GM21576 (cell line): ENCODE data around the gene SPATA31A3.
"Not testable (repeated sequence)": the region's sequence is repeated elsewhere in the genome, so short reads cannot be mapped to it uniquely, and the experiment has no call there.

Experiments
- ATAC-seq: cut with Tn5 transposase; IDR thresholded peaks from one replicate; pipeline ENCODE4 v1.9.1; 2021; ENCODE audit warnings: mild to moderate bottlenecking, moderate library complexity; ENCODE audit not compliant: unreplicated experiment

Gene SPATA31A3

GRCh38 chr9:66992450-66992849 lies at the start of gene SPATA31A3:
Gene SPATA31A3 (minus strand): TSS chr9:66992550. CDS start chr9:66992521, 29 bp downstream.
- ATAC-seq: not testable (repeated sequence)

GRCh38 chr9:66952576-66952975 lies 39.8 kb downstream of the SPATA31A3 start:
- ATAC-seq: not testable (repeated sequence)

DNA sequence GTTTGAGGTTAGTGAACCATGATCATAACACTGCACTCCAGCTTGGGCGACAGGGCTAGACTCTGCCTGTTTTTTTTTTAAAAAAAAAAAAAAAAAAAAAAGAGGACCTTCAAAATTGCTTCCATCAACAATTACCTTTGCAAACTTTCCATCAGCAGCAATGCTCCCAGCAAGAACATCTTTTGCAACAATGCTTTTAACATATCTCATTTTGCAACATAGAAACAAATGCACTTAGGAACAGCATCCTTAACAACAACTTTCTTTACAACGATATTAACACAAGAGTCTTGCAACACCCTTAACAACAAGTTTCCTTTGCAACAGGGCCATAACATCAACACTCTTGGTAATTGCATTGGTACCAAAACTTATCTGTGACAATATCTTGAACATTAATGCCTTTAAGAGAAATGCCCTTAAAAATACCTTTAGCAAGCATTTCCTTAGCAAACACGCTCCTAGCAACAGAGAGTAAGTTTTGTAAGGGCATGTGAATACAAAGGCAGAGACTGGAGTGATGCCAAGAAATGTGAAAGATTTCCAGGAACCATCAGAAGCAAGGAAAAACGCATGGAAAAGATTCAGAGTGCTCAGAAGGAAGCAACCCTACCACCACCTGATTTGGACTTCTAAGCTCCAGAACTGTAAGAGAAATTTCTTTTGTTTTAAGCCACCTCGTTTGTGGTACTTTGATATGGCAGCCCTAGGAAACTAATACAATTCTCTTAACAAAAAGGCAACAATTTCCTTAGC lies 49.8 kb downstream of the SPATA31A3 start:
- not testable (repeated sequence) for ATAC-seq

DNA sequence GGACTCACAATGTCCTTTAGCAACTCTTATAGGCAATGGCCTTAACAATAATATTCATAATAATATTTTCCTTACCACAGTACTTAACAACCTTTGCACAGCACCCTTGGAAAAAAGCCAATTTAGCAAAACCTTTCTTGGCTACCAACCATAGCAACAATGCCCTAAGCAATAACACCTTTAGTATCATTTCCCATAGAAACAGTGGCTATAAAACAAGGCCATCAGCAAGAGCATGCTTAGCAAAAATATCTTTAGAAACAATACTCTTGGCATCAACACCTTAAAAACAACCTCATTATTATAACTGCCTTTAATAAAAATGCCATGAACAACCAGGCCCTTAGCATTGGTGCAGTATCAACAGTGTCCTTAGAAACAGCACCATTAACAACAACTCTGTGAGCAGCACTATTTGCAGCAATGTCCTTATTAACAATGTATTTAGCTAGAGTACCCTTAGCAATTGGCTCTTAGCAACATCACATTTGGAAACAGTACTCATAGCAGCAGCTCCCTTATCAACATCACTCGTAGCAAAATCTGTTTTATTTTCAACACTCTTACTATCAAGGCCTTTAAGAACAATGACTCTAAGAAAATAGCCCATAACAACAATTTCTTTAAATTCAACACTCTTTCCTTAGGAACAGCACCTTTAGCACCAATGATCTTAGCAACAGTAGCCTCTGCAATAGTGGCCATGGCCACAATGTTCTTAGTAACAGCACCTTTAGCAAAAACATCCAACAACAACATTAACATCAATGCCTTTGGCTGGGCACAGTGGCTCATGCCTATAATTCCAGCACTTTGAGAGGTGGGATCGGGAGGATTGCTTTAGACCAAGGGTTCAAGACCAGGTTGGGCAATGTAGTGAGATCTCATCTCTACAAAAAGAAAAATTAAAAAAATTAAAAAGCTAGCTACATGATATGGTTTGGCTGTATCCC lies 52.2 kb downstream of the SPATA31A3 start:
- not testable (repeated sequence) for ATAC-seq

DNA sequence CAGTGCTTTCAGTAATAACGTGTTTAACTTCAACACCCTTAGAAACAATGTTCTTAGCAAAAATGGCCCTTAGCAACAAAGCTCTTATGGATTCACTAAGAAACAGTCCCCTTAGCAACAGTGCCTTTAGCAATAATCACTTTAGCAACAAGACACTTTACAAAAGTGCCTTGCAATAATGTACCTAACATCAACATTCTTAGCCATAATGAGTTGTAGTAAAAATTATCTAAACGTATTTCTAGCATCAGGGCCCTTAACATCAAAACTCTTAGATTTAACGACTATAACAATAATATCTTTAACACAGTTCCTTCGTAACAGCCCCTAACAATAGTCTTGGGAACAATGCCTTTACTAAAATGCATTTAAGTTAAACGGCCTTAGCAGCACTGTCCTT lies 54.0 kb downstream of the SPATA31A3 start:
- ATAC-seq: not testable (repeated sequence)

DNA sequence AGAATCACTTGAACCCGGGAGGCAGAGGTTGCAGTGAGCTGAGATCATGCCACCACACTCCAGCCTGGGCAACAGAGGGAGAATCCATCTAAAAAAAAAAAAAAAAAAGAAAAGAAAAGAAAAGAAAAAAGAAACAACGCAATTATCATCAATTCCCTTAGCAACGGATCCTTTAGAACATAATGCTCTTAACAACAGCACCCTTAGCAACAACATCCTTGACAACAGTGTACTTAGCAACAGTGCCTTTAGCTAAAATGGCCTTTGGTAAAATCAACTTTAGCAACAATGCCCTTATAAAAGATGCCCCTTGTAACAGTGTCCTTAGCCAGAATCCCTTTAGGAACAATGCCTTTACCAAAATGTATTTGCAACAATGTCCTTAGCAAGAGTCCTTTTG lies 54.7 kb downstream of the SPATA31A3 start:
- ATAC-seq: not testable (repeated sequence)
